Keratinocyte (primary cell): Measurements from ENCODE around the gene ANKRD27. TPM values are rescaled to one million over a fixed set of nuclear protein-coding genes. Genes with fewer than 3 reads are reported as not detected.
A peak's percentile ranks its signal among the peaks of the same experiment; 100 is the strongest.

Experiments
- DNase-seq: peaks from one replicate; pipeline ENCODE4 v3.0.0-alpha.2; 2011; ENCODE audit warnings: low read depth, missing footprints, low spot score
- FAIRE-seq: peaks from 2 replicates; lab custom pipeline; 2011; peaks lifted over from hg19 to GRCh38; lab: Jason Lieb, UNC
- H2AFZ ChIP-seq: 2 replicates; pipeline ENCODE4 v1.6.0; 2012; ENCODE audit warnings: low read length, control low read depth, inconsistent platforms; ENCODE audit not compliant: control insufficient read depth
- H3K27ac ChIP-seq: 2 replicates; pipeline ENCODE4 v1.5.1; 2011; ENCODE audit warnings: low read length; ENCODE audit not compliant: control insufficient read depth, insufficient read depth
- H3K27me3 ChIP-seq: 3 replicates; pipeline ENCODE4 v1.6.0; 2011; ENCODE audit warnings: low read length; ENCODE audit not compliant: control insufficient read depth, insufficient read depth; ENCODE audit errors: extremely low read depth
- H3K36me3 ChIP-seq, 2 experiments: 2 replicates in 1 of 2; 3 replicates in 1 of 2; pipeline ENCODE4 v1.5.1; 2011; ENCODE audit warnings: low read length in 2 of 2, mild to moderate bottlenecking in 1 of 2; ENCODE audit not compliant: control insufficient read depth in 2 of 2, insufficient read depth in 2 of 2; ENCODE audit errors: extremely low read depth in 1 of 2
- H3K4me1 ChIP-seq: 3 replicates; pipeline ENCODE4 v1.5.1; 2011; ENCODE audit warnings: low read length; ENCODE audit not compliant: control insufficient read depth, insufficient read depth; ENCODE audit errors: extremely low read depth
- H3K4me2 ChIP-seq: 3 replicates; pipeline ENCODE4 v1.6.0; 2011; ENCODE audit warnings: low read depth, low read length; ENCODE audit not compliant: control insufficient read depth, insufficient read depth; ENCODE audit errors: extremely low read depth
- H3K4me3 ChIP-seq, 3 experiments: fragments of 200-600 bp in 1 of 3; sonication (generic) in 1 of 3; 2 replicates in 2 of 3; 3 replicates in 1 of 3; pipeline ENCODE4 v1.5.1; 2011 to 2016; ENCODE audit warnings: low read length in 3 of 3, mild to moderate bottlenecking in 3 of 3, control low read depth in 2 of 3, inconsistent platforms in 1 of 3, low read depth in 1 of 3, mixed read lengths in 1 of 3, mixed run types in 1 of 3, moderate library complexity in 1 of 3; ENCODE audit not compliant: control insufficient read depth in 2 of 3, insufficient read depth in 2 of 3; ENCODE audit errors: extremely low read depth in 1 of 3
- H3K79me2 ChIP-seq: 2 replicates; pipeline ENCODE4 v1.6.0; 2012; ENCODE audit warnings: low read length; ENCODE audit not compliant: control insufficient read depth, insufficient read depth
- H3K9ac ChIP-seq: 3 replicates; pipeline ENCODE4 v1.6.0; 2011; ENCODE audit warnings: low read length; ENCODE audit not compliant: control insufficient read depth, insufficient read depth; ENCODE audit errors: extremely low read depth
- H3K9me1 ChIP-seq: 3 replicates; pipeline ENCODE4 v1.6.0; 2011; ENCODE audit warnings: low read length; ENCODE audit not compliant: control insufficient read depth, insufficient read depth; ENCODE audit errors: extremely low read depth
- H3K9me3 ChIP-seq: 2 replicates; pipeline ENCODE4 v1.5.1; 2012; ENCODE audit warnings: low read depth, low read length; ENCODE audit not compliant: control insufficient read depth
- H4K20me1 ChIP-seq: 3 replicates; pipeline ENCODE4 v1.6.0; 2011; ENCODE audit warnings: low read length; ENCODE audit not compliant: control insufficient read depth, insufficient read depth; ENCODE audit errors: extremely low read depth
- CTCF ChIP-seq, 3 experiments: IDR thresholded peaks in 1 of 3; conservative IDR thresholded peaks in 1 of 3; optimal IDR thresholded peaks in 1 of 3; 2 replicates in 2 of 3; 3 replicates in 1 of 3; pipeline versions ENCODE3 to v1.5.1; 2011; ENCODE audit warnings: low read length in 3 of 3, mild to moderate bottlenecking in 3 of 3, moderate library complexity in 2 of 3, control low read depth in 1 of 3, inconsistent platforms in 1 of 3; ENCODE audit not compliant: insufficient read depth in 2 of 3; ENCODE audit errors: extremely low read depth in 1 of 3
- EZH2 ChIP-seq: IDR thresholded peaks from one replicate; pipeline ENCODE4 v1.6.1; 2012; ENCODE audit warnings: inconsistent platforms, mild to moderate bottlenecking, low read length, moderate library complexity
- dilution Hi-C: fragments of 300-500 bp; cut with MboI; formaldehyde crosslinking; loops from one replicate; pipeline ENCODE4 v1.7.0; 2020; ENCODE audit warnings: low sequenced_read_pairs; ENCODE audit not compliant: extremely low pct_ligation_motif_present
- polyA plus RNA-seq, 5 experiments: library from polyadenylated mRNA; depleted of rRNA in 3 of 5; stranded (reverse) in 3 of 5; stranded (forward) in 1 of 5; unstranded in 1 of 5; fragments of >200 nt; gene quantifications; 1 replicate in 1 of 5; 2 replicates in 3 of 5; 3 replicates in 1 of 5; pipeline versions ENCODE4 v1.2.1 to v1.2.3, GENCODE V29; 2011 to 2012; ENCODE audit warnings: missing spikeins in 2 of 5, low read depth in 1 of 5, low replicate concordance in 1 of 5

Gene ANKRD27
- polyA plus RNA-seq, 1 donor (not counting 4 experiments of a cell fraction or from before 2014, with no cell fraction given): 34.5 TPM

- Histone ChIP-seq H3K9me1 (peaks cover 3% of the 10 kb centered on the region), H3K9me3 (no peaks in the 10 kb centered on the region), H3K36me3 (peaks cover 13 to 32% of the 10 kb centered on the region in 2 experiments), H3K27me3 (no peaks in the 10 kb centered on the region), H3K4me1 (peaks cover 8% of the 10 kb centered on the region), H3K4me3 (peak within 1 kb of the TSS; percentile 92 to 96 (median 96)), H3K4me2 (peak within 1 kb of the TSS; percentile 84), H3K9ac (peak within 1 kb of the TSS; percentile 98), H2AFZ (peak within 1 kb of the TSS; percentile 90), H3K79me2 (peaks cover 36% of the 10 kb centered on the region), H3K27ac (peak within 1 kb of the TSS; percentile 94), H4K20me1 (peaks cover 7% of the 10 kb centered on the region)
- DNase-seq: peak; percentile 36
- TF ChIP-seq EZH2 (no peak), CTCF (optimal IDR thresholded peaks at IDR 0.05 in 1 of 3, IDR thresholded peaks at IDR 0.05 in 1 of 3, conservative IDR thresholded peaks at IDR 0.05 in 1 of 3; ENCODE audit: extremely low read depth in 1 of 3, insufficient read depth in 2 of 3, low read length in 3 of 3) (no peak)
- dilution Hi-C loops: no loop called here
- no peak for FAIRE-seq
Observed at GRCh38 chr19:32580901-32581704, 93.9 kb downstream of the ANKRD27 start, which contains the start of gene PDCD5. Gene PDCD5, plus strand, starts transcription at chr19:32581190. Its CDS starts 72 bp downstream, at chr19:32581262.

- Histone ChIP-seq H3K9me3 (no peaks in the 10 kb centered on the region), H3K9me1 (peaks cover 3% of the 10 kb centered on the region), H3K4me1 (peaks cover 8% of the 10 kb centered on the region), H4K20me1 (peaks cover 7% of the 10 kb centered on the region), H3K27me3 (no peaks in the 10 kb centered on the region), H3K27ac (no peak overlapping the region), H3K4me2 (peak overlapping the region; percentile 84), H2AFZ (peak overlapping the region; percentile 79), H3K79me2 (peaks cover 35% of the 10 kb centered on the region), H3K4me3 (peak overlapping the region; percentile 53 to 96 (median 96)), H3K36me3 (peaks cover 12 to 27% of the 10 kb centered on the region in 2 experiments), H3K9ac (no peak overlapping the region)
- TF ChIP-seq CTCF (optimal IDR thresholded peaks at IDR 0.05 in 1 of 3, IDR thresholded peaks at IDR 0.05 in 1 of 3, conservative IDR thresholded peaks at IDR 0.05 in 1 of 3; ENCODE audit: extremely low read depth in 1 of 3, insufficient read depth in 2 of 3, low read length in 3 of 3): no peak
- TF ChIP-seq EZH2: no peak
- no peak for DNase-seq
- no peak for FAIRE-seq
- dilution Hi-C loops: no loop called here
Observed at GRCh38 chr19:32580353-32580900, 94.6 kb downstream of the ANKRD27 start.
